GM12872 (cell line): ENCODE data around the gene KIF23.

ENCODE experiments used
- CTCF ChIP-seq: IDR thresholded peaks from 3 replicates; pipeline ENCODE4 v1.5.1; 2011; ENCODE audit warnings: low read depth, mild to moderate bottlenecking, low read length, moderate library complexity; ENCODE audit not compliant: insufficient read depth

Gene KIF23

DNA sequence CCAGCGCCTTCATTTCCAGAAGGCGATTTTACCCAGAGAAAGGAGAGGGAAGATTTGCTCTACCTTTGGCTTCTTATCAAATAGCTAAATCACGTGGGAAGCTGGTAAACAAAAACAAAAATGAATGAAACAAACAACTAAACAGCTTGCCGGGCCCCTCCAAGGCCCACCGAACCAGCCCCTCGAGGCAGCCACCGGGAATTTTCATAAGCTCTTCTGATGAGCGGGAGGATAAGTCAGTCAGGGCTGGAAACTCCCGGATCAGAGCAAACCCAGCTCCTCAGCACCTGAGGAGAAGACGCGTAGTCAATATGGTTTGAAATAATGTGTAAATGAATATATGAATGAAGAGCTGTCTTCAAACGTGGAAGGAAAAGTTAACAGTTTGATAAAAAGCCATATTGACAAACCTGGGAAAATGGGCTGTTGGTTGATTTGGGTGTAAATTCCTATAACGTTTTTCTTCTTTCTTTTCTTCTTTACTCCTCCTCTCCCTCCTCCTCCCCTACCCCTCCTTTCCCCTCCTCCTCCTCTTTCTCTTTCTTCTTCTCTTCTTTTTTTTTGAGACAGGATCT lies 49.1 kb downstream of the KIF23 start:
- no peak for TF ChIP-seq CTCF

DNA sequence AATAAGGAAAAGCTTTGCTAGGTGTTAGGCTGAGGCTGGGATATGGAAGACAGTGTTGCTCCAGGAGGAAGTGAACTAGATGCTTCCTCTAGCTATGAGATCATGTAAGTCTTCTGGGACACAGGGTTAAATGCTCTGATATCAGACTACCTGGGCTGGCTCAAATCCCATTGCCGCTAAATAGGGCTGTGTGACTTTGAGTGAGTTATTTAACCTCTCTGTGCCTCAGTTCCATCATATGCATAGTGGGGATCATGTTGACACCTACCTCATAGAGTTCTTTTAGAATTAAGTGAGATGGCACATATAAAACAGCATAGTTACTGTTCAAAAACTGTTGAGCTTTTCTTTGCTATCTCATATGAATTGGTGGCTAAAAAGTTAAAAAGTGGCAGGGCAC lies 51.1 kb downstream of the KIF23 start:
- TF ChIP-seq CTCF = no peak

DNA sequence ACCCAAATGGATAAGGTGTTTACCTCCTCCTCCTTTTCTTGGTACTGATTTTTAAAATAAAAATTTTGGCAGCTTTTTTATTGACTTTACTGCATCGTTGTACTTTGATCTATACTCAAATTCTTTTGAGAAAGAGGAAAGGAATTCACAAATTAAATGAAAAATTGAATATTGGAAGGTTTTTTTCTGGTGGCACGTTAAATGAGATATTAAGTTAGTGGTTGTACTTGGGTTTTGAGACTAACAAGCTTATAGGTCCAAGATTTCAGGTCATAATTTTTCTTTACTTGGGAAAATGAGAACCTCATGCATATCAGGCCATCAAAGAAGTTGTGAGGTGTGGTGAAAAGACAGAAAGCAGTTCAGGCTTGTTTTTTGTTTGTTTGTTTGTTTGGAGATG lies 52.6 kb downstream of the KIF23 start:
- no peak for TF ChIP-seq CTCF

- TF ChIP-seq CTCF = no peak
Measured at GRCh38 chr15:69467636-69468035, 53.5 kb downstream of the KIF23 start.

GRCh38 chr15:69468241-69469121 lies 54.3 kb downstream of the KIF23 start:
- TF ChIP-seq CTCF = no peak

- TF ChIP-seq CTCF = no peak
Measured at GRCh38 chr15:69469467-69470201, 55.5 kb downstream of the KIF23 start.

DNA sequence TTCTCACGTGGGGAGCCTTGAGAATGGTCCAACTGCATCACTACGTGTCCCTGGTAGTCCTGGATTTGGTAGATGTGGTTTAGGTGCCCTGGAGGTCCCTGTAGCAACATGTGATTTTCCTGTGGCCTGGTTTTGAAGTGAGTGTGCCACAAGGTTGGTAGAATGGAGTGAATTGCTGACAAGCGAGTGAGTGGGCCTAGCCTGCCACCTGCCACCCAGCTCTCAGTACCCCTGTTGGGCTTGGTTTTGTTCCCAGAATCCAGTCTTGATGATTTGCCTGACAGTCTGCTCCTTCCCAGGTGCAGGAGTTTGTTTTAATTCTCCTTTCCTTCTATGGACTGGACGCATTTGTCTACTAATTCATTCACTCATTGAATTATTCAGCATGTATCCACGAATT lies 57.9 kb downstream of the KIF23 start:
- no peak for TF ChIP-seq CTCF
